ENCODE measurements around the gene AKAP6.
"Not testable (repeated sequence)": the region's sequence is repeated elsewhere in the genome, so short reads cannot be mapped to it uniquely, and the experiment has no call there.

The AKAP6 gene

GRCh38 chr14:32366986-32367385 is 37.9 kb downstream of the AKAP6 start:
- H2AFZ ChIP-seq = no peak overlapping the region
- H3K9ac ChIP-seq = no peak overlapping the region
- H3K4me1 ChIP-seq = no peaks in the 10 kb centered on the region
- no peaks in the 10 kb centered on the region for H3K36me3 ChIP-seq (ENCODE audit: control insufficient read depth, insufficient read depth, low read length)
- peaks cover 3% of the 10 kb centered on the region for H3K79me2 ChIP-seq
- H3K4me3 ChIP-seq (ENCODE audit: low read depth, low read length) = no peak overlapping the region
- no peak overlapping the region for H3K27ac ChIP-seq
- TF ChIP-seq CTCF (IDR thresholded peaks at IDR 0.05) = no peak
- no peaks in the 10 kb centered on the region for H3K9me3 ChIP-seq (ENCODE audit: control insufficient read depth, low read length)
- no peaks in the 10 kb centered on the region for H3K27me3 ChIP-seq (ENCODE audit: control insufficient read depth, insufficient read depth, low read length)
- H3K4me2 ChIP-seq (ENCODE audit: low read length) = no peak overlapping the region

- Histone ChIP-seq H3K4me2 (ENCODE audit: low read length) (no peak overlapping the region), H3K36me3 (ENCODE audit: control insufficient read depth, insufficient read depth, low read length) (no peaks in the 10 kb centered on the region), H3K27ac (no peak overlapping the region), H3K4me3 (ENCODE audit: low read depth, low read length) (no peak overlapping the region), H2AFZ (no peak overlapping the region), H3K4me1 (no peaks in the 10 kb centered on the region), H3K9ac (no peak overlapping the region), H3K79me2 (peaks cover 3% of the 10 kb centered on the region), H3K9me3 (ENCODE audit: control insufficient read depth, low read length) (no peaks in the 10 kb centered on the region), H3K27me3 (ENCODE audit: control insufficient read depth, insufficient read depth, low read length) (no peaks in the 10 kb centered on the region)
- no peak for TF ChIP-seq CTCF (IDR thresholded peaks at IDR 0.05)
Measured at GRCh38 chr14:32367516-32367915, 38.4 kb downstream of the AKAP6 start.

GRCh38 chr14:32368107-32368506 is 39.0 kb downstream of the AKAP6 start:
- Histone ChIP-seq H3K9me3 (ENCODE audit: control insufficient read depth, low read length) (no peaks in the 10 kb centered on the region), H3K36me3 (ENCODE audit: control insufficient read depth, insufficient read depth, low read length) (no peaks in the 10 kb centered on the region), H3K27me3 (ENCODE audit: control insufficient read depth, insufficient read depth, low read length) (no peaks in the 10 kb centered on the region), H3K9ac (no peak overlapping the region), H3K27ac (no peak overlapping the region), H3K79me2 (peaks cover 3% of the 10 kb centered on the region), H2AFZ (no peak overlapping the region), H3K4me2 (ENCODE audit: low read length) (no peak overlapping the region), H3K4me3 (ENCODE audit: low read depth, low read length) (no peak overlapping the region), H3K4me1 (no peaks in the 10 kb centered on the region)
- TF ChIP-seq CTCF (IDR thresholded peaks at IDR 0.05) = no peak

- H2AFZ ChIP-seq = no peak overlapping the region
- H3K4me3 ChIP-seq (ENCODE audit: low read depth, low read length) = no peak overlapping the region
- H3K9ac ChIP-seq = no peak overlapping the region
- no peaks in the 10 kb centered on the region for H3K27me3 ChIP-seq (ENCODE audit: control insufficient read depth, insufficient read depth, low read length)
- no peak for TF ChIP-seq CTCF (IDR thresholded peaks at IDR 0.05)
- peaks cover 3% of the 10 kb centered on the region for H3K79me2 ChIP-seq
- no peaks in the 10 kb centered on the region for H3K9me3 ChIP-seq (ENCODE audit: control insufficient read depth, low read length)
- H3K36me3 ChIP-seq (ENCODE audit: control insufficient read depth, insufficient read depth, low read length) = no peaks in the 10 kb centered on the region
- no peak overlapping the region for H3K27ac ChIP-seq
- no peak overlapping the region for H3K4me2 ChIP-seq (ENCODE audit: low read length)
- H3K4me1 ChIP-seq = no peaks in the 10 kb centered on the region
Measured at GRCh38 chr14:32370714-32371113, 41.6 kb downstream of the AKAP6 start.

GRCh38 chr14:32372154-32372553 is 43.1 kb downstream of the AKAP6 start:
- H3K9ac ChIP-seq = no peak overlapping the region
- peaks cover 3% of the 10 kb centered on the region for H3K79me2 ChIP-seq
- H3K4me2 ChIP-seq (ENCODE audit: low read length) = no peak overlapping the region
- no peaks in the 10 kb centered on the region for H3K27me3 ChIP-seq (ENCODE audit: control insufficient read depth, insufficient read depth, low read length)
- TF ChIP-seq CTCF (IDR thresholded peaks at IDR 0.05) = no peak
- H3K36me3 ChIP-seq (ENCODE audit: control insufficient read depth, insufficient read depth, low read length) = no peaks in the 10 kb centered on the region
- H3K4me3 ChIP-seq (ENCODE audit: low read depth, low read length) = no peak overlapping the region
- no peaks in the 10 kb centered on the region for H3K4me1 ChIP-seq
- no peak overlapping the region for H3K27ac ChIP-seq
- no peaks in the 10 kb centered on the region for H3K9me3 ChIP-seq (ENCODE audit: control insufficient read depth, low read length)
- no peak overlapping the region for H2AFZ ChIP-seq

- not testable (repeated sequence) for H3K79me2 ChIP-seq; H3K9ac ChIP-seq; H3K9me3 ChIP-seq (ENCODE audit: control insufficient read depth, low read length); H3K27ac ChIP-seq; H3K27me3 ChIP-seq (ENCODE audit: control insufficient read depth, insufficient read depth, low read length); H3K4me1 ChIP-seq; H3K4me3 ChIP-seq (ENCODE audit: low read depth, low read length); H3K36me3 ChIP-seq (ENCODE audit: control insufficient read depth, insufficient read depth, low read length); H2AFZ ChIP-seq; H3K4me2 ChIP-seq (ENCODE audit: low read length)
Measured at GRCh38 chr14:32373174-32373573, 44.1 kb downstream of the AKAP6 start.

All from parathyroid adenoma (tissue), 2 donors.